Measurements from ENCODE around the gene NOTCH2.
"Not testable (repeated sequence)": the region's sequence is repeated elsewhere in the genome, so short reads cannot be mapped to it uniquely, and the experiment has no call there.

NOTCH2 gene

DNA sequence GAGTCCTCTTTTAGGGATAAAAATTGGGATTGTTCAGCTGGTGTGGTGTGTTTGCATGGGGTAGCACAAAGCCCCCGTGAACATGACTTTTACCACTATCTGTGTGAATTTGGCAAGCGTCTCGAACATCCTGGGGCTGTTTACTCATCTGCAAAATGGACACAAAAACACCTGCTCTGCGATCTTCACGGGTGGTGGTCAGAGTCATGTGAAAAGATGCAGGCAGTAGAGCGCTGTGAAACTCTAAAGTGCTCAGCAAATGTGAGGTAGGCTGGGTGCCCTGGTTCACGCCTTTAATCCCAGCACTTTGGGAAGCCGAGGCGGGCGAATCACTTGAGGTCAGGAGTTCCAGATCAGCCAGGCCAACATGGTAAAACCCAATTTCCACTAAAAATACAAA lies 39.7 kb upstream of the NOTCH2 start:
- not testable (repeated sequence) for H3K9me2 ChIP-seq (replicated peaks; ENCODE audit: insufficient read depth, low read length); DNase-seq; H3K4me3 ChIP-seq (ENCODE audit: low read length); H3F3A ChIP-seq (ENCODE audit: insufficient read depth, low read length); H3K27ac ChIP-seq (ENCODE audit: low read length); H3K4me2 ChIP-seq (ENCODE audit: low read depth, low read length); H4K20me1 ChIP-seq (ENCODE audit: insufficient read depth, low read length); H3K9me3 ChIP-seq (replicated peaks; ENCODE audit: insufficient read depth, low read length); H3K79me2 ChIP-seq (ENCODE audit: low read length); H3K36me3 ChIP-seq (replicated peaks; ENCODE audit: insufficient read depth, low read length); H3K4me1 ChIP-seq (ENCODE audit: low read length); H2AFZ ChIP-seq (ENCODE audit: low read length); H3K9ac ChIP-seq (ENCODE audit: low read length); H3K27me3 ChIP-seq (replicated peaks; ENCODE audit: insufficient read depth, low read length)

DNA sequence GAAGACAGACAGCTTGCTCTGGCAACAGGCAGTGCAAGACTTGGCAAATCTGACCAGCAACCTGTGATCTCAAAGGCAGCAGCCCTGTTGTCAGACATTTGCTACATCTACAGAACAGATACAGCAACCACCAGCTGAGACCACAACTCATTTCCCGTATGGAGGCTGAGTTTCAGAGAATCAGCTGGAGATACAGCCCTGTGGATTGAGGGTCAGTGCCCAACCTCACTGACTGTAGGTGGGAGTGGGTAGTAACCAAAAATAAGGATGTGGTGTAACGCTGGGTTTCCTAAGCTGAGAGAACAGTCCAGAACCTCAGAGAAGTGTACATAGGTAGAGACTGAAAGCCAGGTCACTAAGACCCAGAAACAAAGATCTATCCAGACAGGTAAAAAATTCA lies 35.8 kb upstream of the NOTCH2 start:
- H3F3A ChIP-seq (ENCODE audit: insufficient read depth, low read length); H3K36me3 ChIP-seq (replicated peaks; ENCODE audit: insufficient read depth, low read length); H3K4me1 ChIP-seq (ENCODE audit: low read length); H2AFZ ChIP-seq (ENCODE audit: low read length); H3K27ac ChIP-seq (ENCODE audit: low read length); H3K9ac ChIP-seq (ENCODE audit: low read length); H3K79me2 ChIP-seq (ENCODE audit: low read length); H3K4me3 ChIP-seq (ENCODE audit: low read length); H3K4me2 ChIP-seq (ENCODE audit: low read depth, low read length); H3K9me2 ChIP-seq (replicated peaks; ENCODE audit: insufficient read depth, low read length); DNase-seq; H4K20me1 ChIP-seq (ENCODE audit: insufficient read depth, low read length); H3K27me3 ChIP-seq (replicated peaks; ENCODE audit: insufficient read depth, low read length); H3K9me3 ChIP-seq (replicated peaks; ENCODE audit: insufficient read depth, low read length): not testable (repeated sequence)

DNA sequence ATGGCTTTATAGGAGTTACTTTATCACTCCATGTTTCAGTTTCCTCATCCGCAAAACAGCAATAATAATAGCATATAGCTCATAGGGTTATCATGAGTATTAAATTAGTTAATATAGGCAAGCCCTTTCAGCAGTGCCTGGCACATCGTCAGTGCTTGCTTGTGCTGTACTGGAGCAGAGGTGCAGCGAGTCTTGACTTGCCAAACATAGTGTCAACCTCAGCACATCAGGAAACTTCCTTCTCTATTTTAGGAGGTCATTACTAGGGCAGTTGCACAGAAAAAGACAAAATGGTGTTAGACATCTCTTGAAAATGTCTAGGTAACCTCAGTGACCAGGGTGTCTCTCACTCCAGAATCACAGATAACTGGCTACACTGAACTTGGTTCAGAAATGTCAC lies 34.3 kb upstream of the NOTCH2 start:
- H3K27me3 ChIP-seq (replicated peaks; ENCODE audit: insufficient read depth, low read length); H3K9ac ChIP-seq (ENCODE audit: low read length); H3K4me3 ChIP-seq (ENCODE audit: low read length); H2AFZ ChIP-seq (ENCODE audit: low read length); H3K4me2 ChIP-seq (ENCODE audit: low read depth, low read length); DNase-seq; H3K9me2 ChIP-seq (replicated peaks; ENCODE audit: insufficient read depth, low read length); H3K36me3 ChIP-seq (replicated peaks; ENCODE audit: insufficient read depth, low read length); H3K79me2 ChIP-seq (ENCODE audit: low read length); H3K9me3 ChIP-seq (replicated peaks; ENCODE audit: insufficient read depth, low read length); H3K27ac ChIP-seq (ENCODE audit: low read length); H3K4me1 ChIP-seq (ENCODE audit: low read length); H3F3A ChIP-seq (ENCODE audit: insufficient read depth, low read length); H4K20me1 ChIP-seq (ENCODE audit: insufficient read depth, low read length): not testable (repeated sequence)

DNA sequence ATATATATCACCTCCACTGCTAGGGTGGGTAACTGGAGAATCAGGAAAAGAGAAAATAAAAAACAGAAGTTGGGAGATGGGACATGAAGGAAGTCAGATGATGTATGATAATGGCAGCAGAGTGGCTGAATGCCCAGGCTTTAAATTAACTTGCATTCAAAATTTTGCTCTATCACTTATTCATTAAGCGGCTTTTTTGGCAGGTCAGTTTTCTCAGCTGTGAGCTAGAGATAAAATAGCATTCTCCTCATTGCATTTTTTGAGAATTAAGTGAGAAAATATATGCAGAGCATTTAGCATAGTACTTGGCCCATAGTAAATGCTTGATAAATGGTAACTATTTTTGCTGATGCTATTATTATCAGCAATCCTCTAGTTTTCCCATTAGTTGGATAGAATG lies 32.1 kb upstream of the NOTCH2 start:
- H3K9ac ChIP-seq (ENCODE audit: low read length); H2AFZ ChIP-seq (ENCODE audit: low read length); H3K9me3 ChIP-seq (replicated peaks; ENCODE audit: insufficient read depth, low read length); H3K27me3 ChIP-seq (replicated peaks; ENCODE audit: insufficient read depth, low read length); H3K79me2 ChIP-seq (ENCODE audit: low read length); H3K27ac ChIP-seq (ENCODE audit: low read length); H3K4me3 ChIP-seq (ENCODE audit: low read length); H4K20me1 ChIP-seq (ENCODE audit: insufficient read depth, low read length); H3K4me2 ChIP-seq (ENCODE audit: low read depth, low read length); H3K4me1 ChIP-seq (ENCODE audit: low read length); H3F3A ChIP-seq (ENCODE audit: insufficient read depth, low read length); DNase-seq; H3K36me3 ChIP-seq (replicated peaks; ENCODE audit: insufficient read depth, low read length); H3K9me2 ChIP-seq (replicated peaks; ENCODE audit: insufficient read depth, low read length): not testable (repeated sequence)

DNA sequence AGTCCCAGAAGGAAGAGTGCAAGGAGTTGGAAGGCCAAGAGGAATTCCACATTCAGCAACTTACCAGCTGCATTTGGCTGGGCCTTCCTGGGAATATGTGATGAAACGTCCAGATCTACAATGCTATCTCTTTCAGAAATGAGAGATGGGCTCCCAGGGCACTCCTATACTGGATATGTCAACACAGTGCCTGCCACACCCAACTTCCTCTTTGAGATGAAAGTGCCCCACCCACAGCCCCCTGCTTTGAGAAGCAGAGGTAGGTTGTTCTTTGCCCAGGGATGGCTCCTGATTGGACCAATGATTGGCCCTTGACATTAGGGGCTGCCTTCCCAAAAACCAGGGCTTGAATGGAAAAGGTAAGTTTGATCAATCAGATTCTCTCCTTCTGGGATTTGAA lies 31.1 kb upstream of the NOTCH2 start:
- H3K36me3 ChIP-seq (replicated peaks; ENCODE audit: insufficient read depth, low read length); H3K4me2 ChIP-seq (ENCODE audit: low read depth, low read length); H3K79me2 ChIP-seq (ENCODE audit: low read length); H3K27ac ChIP-seq (ENCODE audit: low read length); H3K27me3 ChIP-seq (replicated peaks; ENCODE audit: insufficient read depth, low read length); H3K9ac ChIP-seq (ENCODE audit: low read length); H2AFZ ChIP-seq (ENCODE audit: low read length); H3K4me1 ChIP-seq (ENCODE audit: low read length); DNase-seq; H4K20me1 ChIP-seq (ENCODE audit: insufficient read depth, low read length); H3K4me3 ChIP-seq (ENCODE audit: low read length); H3F3A ChIP-seq (ENCODE audit: insufficient read depth, low read length); H3K9me3 ChIP-seq (replicated peaks; ENCODE audit: insufficient read depth, low read length); H3K9me2 ChIP-seq (replicated peaks; ENCODE audit: insufficient read depth, low read length): not testable (repeated sequence)

DNA sequence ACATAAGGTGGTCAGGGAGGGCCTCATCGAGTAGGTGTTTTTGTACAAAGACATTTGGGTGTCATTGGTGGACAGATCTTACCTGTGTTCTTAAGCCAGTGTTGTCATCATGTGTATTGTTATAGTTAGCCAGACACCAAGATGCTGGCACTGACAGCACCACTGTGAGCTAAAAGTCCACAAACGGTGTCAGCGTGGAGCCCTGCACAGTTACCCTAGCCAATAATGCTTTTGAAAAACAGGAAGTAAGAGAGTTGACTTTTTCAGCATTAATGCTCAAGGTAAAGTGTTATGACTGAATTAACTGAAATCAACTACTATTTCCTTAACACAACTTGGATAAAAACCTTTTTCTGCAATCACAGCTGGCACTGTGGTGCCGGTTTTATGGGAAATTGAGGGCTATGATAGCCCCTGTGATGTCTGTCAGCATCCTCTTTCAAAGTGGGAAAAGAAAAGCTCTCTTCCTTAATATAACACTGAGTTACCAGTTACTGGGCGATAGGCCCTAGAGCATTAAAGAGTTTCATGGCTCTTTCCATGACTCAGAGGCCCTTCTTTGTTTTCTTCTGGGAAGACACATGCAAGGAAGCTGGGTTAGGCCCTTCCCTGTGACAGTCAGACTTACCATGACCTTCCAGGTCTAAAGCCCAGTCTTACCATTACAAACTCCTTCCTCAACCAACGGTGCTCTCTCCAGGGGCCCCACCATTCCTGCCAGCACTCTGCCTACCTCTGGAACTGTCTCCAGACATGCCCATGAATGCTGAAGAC lies 29.7 kb upstream of the NOTCH2 start:
- not testable (repeated sequence) for H4K20me1 ChIP-seq (ENCODE audit: insufficient read depth, low read length); H3K9me3 ChIP-seq (replicated peaks; ENCODE audit: insufficient read depth, low read length); H3K36me3 ChIP-seq (replicated peaks; ENCODE audit: insufficient read depth, low read length); H3K27me3 ChIP-seq (replicated peaks; ENCODE audit: insufficient read depth, low read length); H3K27ac ChIP-seq (ENCODE audit: low read length); H2AFZ ChIP-seq (ENCODE audit: low read length); H3K9me2 ChIP-seq (replicated peaks; ENCODE audit: insufficient read depth, low read length); H3K4me1 ChIP-seq (ENCODE audit: low read length); H3F3A ChIP-seq (ENCODE audit: insufficient read depth, low read length); DNase-seq; H3K4me2 ChIP-seq (ENCODE audit: low read depth, low read length); H3K9ac ChIP-seq (ENCODE audit: low read length); H3K79me2 ChIP-seq (ENCODE audit: low read length); H3K4me3 ChIP-seq (ENCODE audit: low read length)

DNA sequence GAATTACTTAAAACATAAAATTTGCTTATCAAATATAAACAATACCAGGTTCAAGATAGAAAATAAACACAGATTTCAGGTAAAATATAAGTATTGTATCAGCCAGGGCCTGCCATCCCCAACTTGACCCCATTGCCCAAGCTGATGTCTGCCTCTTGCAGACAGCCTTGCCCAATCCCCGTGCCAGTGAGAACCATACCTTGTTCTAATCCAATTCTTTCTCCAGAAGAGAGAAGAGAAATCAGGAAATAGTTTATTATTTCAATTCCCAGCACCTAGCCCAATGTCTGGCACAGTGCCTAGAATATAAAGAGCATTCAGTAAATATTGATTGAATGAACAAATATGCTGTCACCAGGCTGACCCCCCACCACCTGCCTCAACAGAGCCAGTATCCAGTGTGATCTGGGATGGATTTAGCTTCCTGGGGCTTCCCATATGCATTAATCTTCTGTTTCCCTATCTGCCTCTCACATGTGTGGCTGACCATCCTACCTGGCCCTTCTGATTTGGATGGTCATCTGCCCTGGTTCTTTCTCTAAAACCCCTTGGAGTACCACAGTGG lies 27.6 kb upstream of the NOTCH2 start:
- H3F3A ChIP-seq (ENCODE audit: insufficient read depth, low read length); H3K27ac ChIP-seq (ENCODE audit: low read length); DNase-seq; H3K4me2 ChIP-seq (ENCODE audit: low read depth, low read length); H3K27me3 ChIP-seq (replicated peaks; ENCODE audit: insufficient read depth, low read length); H3K79me2 ChIP-seq (ENCODE audit: low read length); H2AFZ ChIP-seq (ENCODE audit: low read length); H3K9ac ChIP-seq (ENCODE audit: low read length); H3K4me1 ChIP-seq (ENCODE audit: low read length); H3K36me3 ChIP-seq (replicated peaks; ENCODE audit: insufficient read depth, low read length); H3K9me2 ChIP-seq (replicated peaks; ENCODE audit: insufficient read depth, low read length); H4K20me1 ChIP-seq (ENCODE audit: insufficient read depth, low read length); H3K4me3 ChIP-seq (ENCODE audit: low read length); H3K9me3 ChIP-seq (replicated peaks; ENCODE audit: insufficient read depth, low read length): not testable (repeated sequence)

DNA sequence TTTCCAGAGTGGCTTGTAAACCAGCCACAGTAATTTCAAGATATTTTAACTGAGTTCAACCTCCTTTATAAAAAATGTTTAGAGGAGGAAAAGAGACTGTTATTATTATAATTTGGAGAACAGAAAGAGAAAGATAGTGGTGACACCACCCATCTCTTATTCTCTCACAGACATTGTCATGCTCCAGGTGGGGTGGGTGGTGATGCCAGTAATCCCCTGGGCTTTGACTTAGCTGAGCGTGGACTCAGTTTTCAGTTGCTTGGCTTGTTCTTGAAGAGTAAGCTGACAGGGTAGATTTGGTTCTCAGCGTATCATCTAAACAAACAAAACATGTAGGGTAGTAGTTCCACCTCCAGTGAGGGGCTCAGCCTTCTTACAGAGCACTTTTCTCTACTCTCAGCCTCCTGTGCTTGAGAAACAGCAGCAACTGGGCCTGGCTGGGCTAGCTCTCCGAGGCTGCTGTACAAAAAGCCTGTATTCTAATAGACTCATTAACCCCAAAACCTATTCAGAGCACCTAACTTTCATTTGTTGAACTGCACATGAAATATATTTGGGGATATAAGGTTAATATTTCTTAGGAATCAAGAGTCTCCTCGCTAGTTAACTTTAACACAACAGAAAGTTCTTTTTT lies 24.2 kb upstream of the NOTCH2 start:
- not testable (repeated sequence) for H4K20me1 ChIP-seq (ENCODE audit: insufficient read depth, low read length); H3K27ac ChIP-seq (ENCODE audit: low read length); H3K79me2 ChIP-seq (ENCODE audit: low read length); H3K9me2 ChIP-seq (replicated peaks; ENCODE audit: insufficient read depth, low read length); H3K4me1 ChIP-seq (ENCODE audit: low read length); H3K4me3 ChIP-seq (ENCODE audit: low read length); H3K36me3 ChIP-seq (replicated peaks; ENCODE audit: insufficient read depth, low read length); H3K9me3 ChIP-seq (replicated peaks; ENCODE audit: insufficient read depth, low read length); DNase-seq; H3F3A ChIP-seq (ENCODE audit: insufficient read depth, low read length); H2AFZ ChIP-seq (ENCODE audit: low read length); H3K9ac ChIP-seq (ENCODE audit: low read length); H3K27me3 ChIP-seq (replicated peaks; ENCODE audit: insufficient read depth, low read length); H3K4me2 ChIP-seq (ENCODE audit: low read depth, low read length)
